Measurements from ENCODE around the gene SCARB1. TPM values are rescaled to one million over a fixed set of nuclear protein-coding genes. Genes with fewer than 3 reads are reported as not detected.
A peak's percentile ranks its signal among the peaks of the same experiment; 100 is the strongest.

The SCARB1 gene
- total RNA-seq, 1 donor from 2014 or later, result 4.3 TPM

DNA sequence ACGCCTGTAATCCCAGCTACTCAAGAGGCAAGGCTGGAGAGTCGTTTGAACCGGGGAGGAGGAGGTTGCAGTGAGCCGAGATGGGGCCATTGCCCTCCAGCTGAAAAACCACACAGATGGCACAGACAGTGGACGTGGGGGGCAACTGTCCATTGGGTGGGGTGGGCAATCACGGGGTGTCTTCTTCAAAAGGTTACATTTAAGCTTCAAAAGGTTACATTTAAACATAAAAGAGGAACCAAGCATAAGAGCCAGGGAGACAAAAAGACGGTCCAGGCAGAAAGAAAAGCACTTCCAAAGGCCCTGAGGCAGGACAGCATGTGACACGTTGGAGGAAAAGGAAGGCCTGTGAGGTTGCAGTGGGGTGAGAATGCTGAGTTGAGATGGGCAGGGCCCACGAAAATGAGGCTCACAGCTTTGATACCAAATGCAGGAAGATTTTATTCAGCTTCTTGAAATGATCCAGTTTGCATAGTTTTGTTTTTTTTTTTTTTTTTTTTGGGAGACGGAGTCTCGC is 10.7 kb downstream of the SCARB1 start:
- Histone ChIP-seq H3K9ac (no peak overlapping the region), H3K36me3 (no peaks in the 10 kb centered on the region), H4K20me1 (ENCODE audit: low read depth) (peaks cover 3% of the 10 kb centered on the region), H3F3A (ENCODE audit: low read depth) (no peaks in the 10 kb centered on the region), H2AFZ (replicated peaks) (no peak overlapping the region), H3K27ac (no peak overlapping the region), H3K27me3 (no peaks in the 10 kb centered on the region), H3K4me2 (no peak overlapping the region), H3K9me3 (ENCODE audit: low read depth) (no peaks in the 10 kb centered on the region), H3K4me3 (no peak overlapping the region), H3K79me2 (ENCODE audit: low read depth) (no peaks in the 10 kb centered on the region), H3K4me1 (no peaks in the 10 kb centered on the region)
- H3K27me3 Mint-ChIP-seq (ENCODE audit: insufficient read depth, low read depth), result peaks cover 8% of the 10 kb centered on the region
- TF ChIP-seq EZH2 (IDR thresholded peaks at IDR 0.05), result no peak
- no peak for TF ChIP-seq EZH2phosphoT487 (IDR thresholded peaks at IDR 0.05)
- TF ChIP-seq, protein P1, sequence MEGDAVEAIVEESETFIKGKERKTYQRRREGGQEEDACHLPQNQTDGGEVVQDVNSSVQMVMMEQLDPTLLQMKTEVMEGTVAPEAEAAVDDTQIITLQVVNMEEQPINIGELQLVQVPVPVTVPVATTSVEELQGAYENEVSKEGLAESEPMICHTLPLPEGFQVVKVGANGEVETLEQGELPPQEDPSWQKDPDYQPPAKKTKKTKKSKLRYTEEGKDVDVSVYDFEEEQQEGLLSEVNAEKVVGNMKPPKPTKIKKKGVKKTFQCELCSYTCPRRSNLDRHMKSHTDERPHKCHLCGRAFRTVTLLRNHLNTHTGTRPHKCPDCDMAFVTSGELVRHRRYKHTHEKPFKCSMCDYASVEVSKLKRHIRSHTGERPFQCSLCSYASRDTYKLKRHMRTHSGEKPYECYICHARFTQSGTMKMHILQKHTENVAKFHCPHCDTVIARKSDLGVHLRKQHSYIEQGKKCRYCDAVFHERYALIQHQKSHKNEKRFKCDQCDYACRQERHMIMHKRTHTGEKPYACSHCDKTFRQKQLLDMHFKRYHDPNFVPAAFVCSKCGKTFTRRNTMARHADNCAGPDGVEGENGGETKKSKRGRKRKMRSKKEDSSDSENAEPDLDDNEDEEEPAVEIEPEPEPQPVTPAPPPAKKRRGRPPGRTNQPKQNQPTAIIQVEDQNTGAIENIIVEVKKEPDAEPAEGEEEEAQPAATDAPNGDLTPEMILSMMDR (IDR thresholded peaks at IDR 0.05), result no peak
- no peak overlapping the region for H3K4me3 Mint-ChIP-seq
- H3K4me1 Mint-ChIP-seq, result peaks cover 38% of the 10 kb centered on the region
- H3K36me3 Mint-ChIP-seq, result peaks cover 6% of the 10 kb centered on the region
- DNase-seq (ENCODE audit: low spot score), result no peak
- H3K9me3 Mint-ChIP-seq, result peaks cover 2% of the 10 kb centered on the region
- H3K27ac Mint-ChIP-seq, result peak overlapping the region; percentile 10

GRCh38 chr12:124852329-124852831 is 11.3 kb downstream of the SCARB1 start:
- Mint-ChIP-seq H3K4me1 (peaks cover 41% of the 10 kb centered on the region), H3K27me3 (ENCODE audit: insufficient read depth, low read depth) (peaks cover 6% of the 10 kb centered on the region), H3K27ac (no peak overlapping the region), H3K9me3 (peaks cover 2% of the 10 kb centered on the region), H3K36me3 (peaks cover 6% of the 10 kb centered on the region), H3K4me3 (no peak overlapping the region)
- H3K79me2 ChIP-seq (ENCODE audit: low read depth), result no peaks in the 10 kb centered on the region
- TF ChIP-seq EZH2 (IDR thresholded peaks at IDR 0.05), result no peak
- TF ChIP-seq, protein P1 (IDR thresholded peaks at IDR 0.05), result no peak
- no peak for TF ChIP-seq EZH2phosphoT487 (IDR thresholded peaks at IDR 0.05)
- H3F3A ChIP-seq (ENCODE audit: low read depth), result no peaks in the 10 kb centered on the region
- H3K27ac ChIP-seq, result no peak overlapping the region
- DNase-seq (ENCODE audit: low spot score), result no peak
- no peak overlapping the region for H3K9ac ChIP-seq
- no peak overlapping the region for H2AFZ ChIP-seq (replicated peaks)
- no peaks in the 10 kb centered on the region for H3K36me3 ChIP-seq
- no peak overlapping the region for H3K4me2 ChIP-seq
- no peaks in the 10 kb centered on the region for H3K9me3 ChIP-seq (ENCODE audit: low read depth)
- H3K4me1 ChIP-seq, result peaks cover 6% of the 10 kb centered on the region
- H4K20me1 ChIP-seq (ENCODE audit: low read depth), result peaks cover 3% of the 10 kb centered on the region
- no peaks in the 10 kb centered on the region for H3K27me3 ChIP-seq
- H3K4me3 ChIP-seq, result no peak overlapping the region

DNA sequence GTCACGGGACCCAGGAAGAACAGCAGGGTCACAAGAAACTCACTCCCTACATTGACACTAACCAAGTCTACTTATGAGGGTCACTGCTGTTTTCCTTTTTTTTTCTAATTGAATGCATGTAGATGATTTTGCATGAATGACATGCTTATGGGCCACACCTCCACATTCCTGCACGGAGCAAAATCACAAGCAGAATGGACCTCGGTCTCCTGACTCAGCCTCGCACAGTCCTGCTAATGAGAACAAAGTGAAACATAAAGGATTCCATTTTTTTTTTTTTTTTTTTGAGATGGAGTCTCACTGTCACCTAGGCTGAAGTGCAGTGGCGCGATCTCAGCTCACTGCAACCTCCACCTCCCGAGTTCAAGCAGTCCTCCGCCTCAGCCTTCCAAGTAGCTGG is 12.3 kb downstream of the SCARB1 start:
- TF ChIP-seq EZH2 (IDR thresholded peaks at IDR 0.05), result no peak
- no peak for TF ChIP-seq EZH2phosphoT487 (IDR thresholded peaks at IDR 0.05)
- TF ChIP-seq, protein P1 (IDR thresholded peaks at IDR 0.05), result no peak
- H3K27ac Mint-ChIP-seq, result no peak overlapping the region
- H3K4me3 Mint-ChIP-seq, result no peak overlapping the region

More for the DNA sequence above, 12.3 kb downstream of the SCARB1 start:
- Mint-ChIP-seq H3K27me3 (ENCODE audit: insufficient read depth, low read depth) (peaks cover 4% of the 10 kb centered on the region), H3K4me1 (peaks cover 47% of the 10 kb centered on the region), H3K36me3 (peaks cover 6% of the 10 kb centered on the region), H3K9me3 (peaks cover 2% of the 10 kb centered on the region)
- H3K27ac ChIP-seq, result no peak overlapping the region
- H2AFZ ChIP-seq (replicated peaks), result no peak overlapping the region
- no peaks in the 10 kb centered on the region for H3F3A ChIP-seq (ENCODE audit: low read depth)
- H3K27me3 ChIP-seq, result no peaks in the 10 kb centered on the region
- peaks cover 3% of the 10 kb centered on the region for H4K20me1 ChIP-seq (ENCODE audit: low read depth)
- no peaks in the 10 kb centered on the region for H3K9me3 ChIP-seq (ENCODE audit: low read depth)
- peaks cover 6% of the 10 kb centered on the region for H3K4me1 ChIP-seq
- no peaks in the 10 kb centered on the region for H3K79me2 ChIP-seq (ENCODE audit: low read depth)
- H3K9ac ChIP-seq, result no peak overlapping the region
- no peaks in the 10 kb centered on the region for H3K36me3 ChIP-seq
- no peak overlapping the region for H3K4me2 ChIP-seq
- H3K4me3 ChIP-seq, result no peak overlapping the region
- no peak for DNase-seq (ENCODE audit: low spot score)

Measured in neural progenitor cell (in vitro differentiated cells).